Measurements from ENCODE around the gene BTBD6.

DNA sequence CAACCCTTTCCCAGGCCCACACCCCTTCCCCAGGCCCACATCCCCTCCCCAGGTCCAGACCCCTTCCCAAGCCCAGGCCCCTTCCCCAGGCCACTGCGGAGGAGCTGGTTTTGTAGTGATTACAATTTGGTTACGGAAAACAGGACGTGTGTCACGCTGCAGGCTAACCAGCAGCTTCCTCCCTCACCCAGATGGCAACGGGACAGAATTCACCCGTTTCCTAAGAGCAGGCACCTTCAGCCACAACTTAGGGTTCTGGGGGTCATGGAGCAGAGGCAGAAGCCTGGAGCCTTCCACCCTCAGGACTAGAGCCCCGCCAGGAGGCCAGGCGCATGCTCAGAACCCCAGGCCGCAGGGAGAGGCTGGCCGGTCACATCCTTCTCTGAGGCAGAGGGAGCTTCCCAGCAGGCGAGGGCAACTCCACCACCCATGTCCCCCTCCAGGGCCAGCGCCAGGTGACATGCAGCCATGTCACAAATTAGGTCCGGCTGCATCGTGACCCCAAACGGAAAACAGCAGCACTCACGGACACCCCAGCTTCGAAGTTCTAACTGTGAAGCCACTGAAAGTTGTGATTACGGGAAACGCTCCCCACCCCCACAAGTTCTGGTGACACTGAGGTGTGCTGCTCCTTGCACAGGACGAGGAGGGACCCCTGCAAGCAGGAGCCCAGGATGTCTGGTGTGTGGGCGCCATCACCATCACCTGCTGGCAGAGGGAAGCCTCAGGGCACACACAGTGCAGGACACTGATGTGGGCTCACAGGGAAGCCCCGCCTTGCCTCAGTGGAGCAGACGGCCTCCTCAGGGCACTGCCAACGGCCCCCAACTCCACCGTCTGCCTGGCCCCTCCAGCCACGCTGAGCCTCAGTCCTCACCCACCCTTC is 44.7 kb downstream of the BTBD6 start:
- TF ChIP-seq POLR2AphosphoS5 (IDR thresholded peaks at IDR 0.05; ENCODE audit: low read depth, low read length) (no peak), TCF7L2 (IDR thresholded peaks at IDR 0.05; ENCODE audit: low read depth, low read length) (no peak), REST (IDR thresholded peaks at IDR 0.05; ENCODE audit: insufficient read depth in 1 of 2, low read depth in 2 of 2, low read length in 1 of 2) (no peak), SIN3A (IDR thresholded peaks at IDR 0.05; ENCODE audit: borderline replicate concordance, insufficient read depth, low read depth, low read length) (no peak)
- TF ChIP-seq, protein P1, sequence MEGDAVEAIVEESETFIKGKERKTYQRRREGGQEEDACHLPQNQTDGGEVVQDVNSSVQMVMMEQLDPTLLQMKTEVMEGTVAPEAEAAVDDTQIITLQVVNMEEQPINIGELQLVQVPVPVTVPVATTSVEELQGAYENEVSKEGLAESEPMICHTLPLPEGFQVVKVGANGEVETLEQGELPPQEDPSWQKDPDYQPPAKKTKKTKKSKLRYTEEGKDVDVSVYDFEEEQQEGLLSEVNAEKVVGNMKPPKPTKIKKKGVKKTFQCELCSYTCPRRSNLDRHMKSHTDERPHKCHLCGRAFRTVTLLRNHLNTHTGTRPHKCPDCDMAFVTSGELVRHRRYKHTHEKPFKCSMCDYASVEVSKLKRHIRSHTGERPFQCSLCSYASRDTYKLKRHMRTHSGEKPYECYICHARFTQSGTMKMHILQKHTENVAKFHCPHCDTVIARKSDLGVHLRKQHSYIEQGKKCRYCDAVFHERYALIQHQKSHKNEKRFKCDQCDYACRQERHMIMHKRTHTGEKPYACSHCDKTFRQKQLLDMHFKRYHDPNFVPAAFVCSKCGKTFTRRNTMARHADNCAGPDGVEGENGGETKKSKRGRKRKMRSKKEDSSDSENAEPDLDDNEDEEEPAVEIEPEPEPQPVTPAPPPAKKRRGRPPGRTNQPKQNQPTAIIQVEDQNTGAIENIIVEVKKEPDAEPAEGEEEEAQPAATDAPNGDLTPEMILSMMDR (IDR thresholded peaks at IDR 0.05): no peak

All from Panc1 (cell line).